ENCODE data around the gene TIMM21.

DNA sequence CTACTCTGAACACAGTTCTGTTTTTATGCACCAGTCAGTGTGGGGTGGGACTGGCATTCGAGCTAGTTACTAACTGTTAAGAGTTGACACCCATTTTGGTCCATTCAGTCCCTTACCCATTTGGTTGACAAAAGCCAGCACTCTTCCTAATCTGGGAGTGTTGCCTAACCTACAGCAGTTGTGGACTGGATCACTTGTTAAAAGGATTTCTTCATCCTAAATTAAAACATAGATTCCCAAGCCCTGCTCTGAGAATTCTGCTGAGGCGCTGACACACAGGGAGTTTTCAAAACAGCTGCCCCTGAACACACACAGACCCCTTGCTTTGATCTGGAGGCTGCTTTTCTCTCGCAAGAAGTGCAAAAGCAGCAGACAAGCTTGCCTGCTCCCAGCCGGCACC is 6.4 kb downstream of the TIMM21 start:
- no peak for TF ChIP-seq POLR2A (IDR thresholded peaks at IDR 0.05)
- no peak for TF ChIP-seq CTCF (IDR thresholded peaks at IDR 0.05)

All from lower leg skin (tissue), 3 donors.